SK-N-MC (cell line): ENCODE results near the gene ENHO.

ENCODE experiments used
- EZH2 ChIP-seq: fragments of 200-600 bp; sonication (generic); IDR thresholded peaks from one replicate; pipeline ENCODE4 v1.6.1; 2017; ENCODE audit warnings: antibody characterized with exemption
- FOXP2 ChIP-seq: optimal IDR thresholded peaks from 2 replicates; pipeline ENCODE3; 2011; ENCODE audit warnings: mild to moderate bottlenecking, moderate library complexity; ENCODE audit not compliant: insufficient read depth; ENCODE audit errors: extremely low read length, control extremely low read depth
- POLR2AphosphoS5 ChIP-seq: IDR thresholded peaks from 2 replicates; pipeline ENCODE4 v1.6.1; 2012; ENCODE audit warnings: mild to moderate bottlenecking, low read depth, low read length, borderline replicate concordance

DNA sequence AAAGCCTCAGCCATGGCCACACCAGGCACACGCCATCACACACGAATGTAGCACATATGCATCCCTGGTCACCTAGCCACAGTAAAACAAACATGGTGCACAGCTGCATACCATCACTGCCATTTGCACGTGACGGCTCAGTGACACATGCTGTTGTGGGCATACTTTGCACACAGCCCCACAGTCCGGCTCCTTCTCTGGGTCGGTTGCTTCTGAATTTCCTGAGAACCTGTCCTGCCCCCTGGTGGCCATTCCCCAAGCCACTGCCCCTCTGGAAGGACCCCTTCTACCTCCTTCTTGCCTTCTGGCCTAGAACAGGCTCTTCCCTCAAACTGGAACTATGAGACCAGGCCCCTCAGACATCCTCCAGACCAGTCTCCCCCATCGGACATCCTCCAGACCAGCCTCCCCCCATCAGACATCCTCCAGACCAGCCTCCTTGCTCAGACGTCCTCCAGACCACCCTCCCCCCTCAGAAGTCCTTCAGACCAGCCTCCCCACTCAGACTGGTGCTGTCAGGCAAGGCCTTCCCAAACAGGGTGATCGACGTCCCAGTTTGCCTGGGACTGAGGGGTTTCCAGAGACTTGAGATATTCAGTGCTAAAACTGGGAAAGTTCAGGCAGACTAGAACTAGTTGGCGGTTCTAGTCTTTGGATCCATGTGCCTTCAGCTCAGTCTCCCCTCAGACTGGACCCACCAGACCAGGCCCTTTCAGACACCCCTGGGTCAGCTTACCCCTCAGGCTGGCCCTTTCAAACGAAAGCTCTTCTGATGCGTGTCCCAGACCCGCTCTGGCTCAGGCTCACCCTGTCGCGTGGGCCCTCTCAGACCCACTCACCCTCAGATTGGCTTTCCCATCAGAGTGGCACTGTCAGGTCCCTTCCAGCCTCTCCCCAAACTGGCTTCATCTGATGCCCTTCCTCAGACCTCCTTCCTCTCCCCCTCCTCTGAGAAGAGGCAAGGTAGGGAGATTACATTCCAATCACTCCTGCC, 24.3 kb upstream of the ENHO start:
- TF ChIP-seq POLR2AphosphoS5 = no peak
- no peak for TF ChIP-seq EZH2
- no peak for TF ChIP-seq FOXP2
